HTERT RPE-1 (cell line): ENCODE measurements around the gene KIF21A.
"Not testable (repeated sequence)": the region's sequence is repeated elsewhere in the genome, so short reads cannot be mapped to it uniquely, and the experiment has no call there.

Source experiments
- in situ Hi-C: fragments of 300-500 bp; cut with MboI; formaldehyde crosslinking; loops from 4 replicates; pipeline ENCODE4 v1.14.3; 2020; ENCODE audit warnings: low sequenced_read_pairs

Gene KIF21A, protein sequence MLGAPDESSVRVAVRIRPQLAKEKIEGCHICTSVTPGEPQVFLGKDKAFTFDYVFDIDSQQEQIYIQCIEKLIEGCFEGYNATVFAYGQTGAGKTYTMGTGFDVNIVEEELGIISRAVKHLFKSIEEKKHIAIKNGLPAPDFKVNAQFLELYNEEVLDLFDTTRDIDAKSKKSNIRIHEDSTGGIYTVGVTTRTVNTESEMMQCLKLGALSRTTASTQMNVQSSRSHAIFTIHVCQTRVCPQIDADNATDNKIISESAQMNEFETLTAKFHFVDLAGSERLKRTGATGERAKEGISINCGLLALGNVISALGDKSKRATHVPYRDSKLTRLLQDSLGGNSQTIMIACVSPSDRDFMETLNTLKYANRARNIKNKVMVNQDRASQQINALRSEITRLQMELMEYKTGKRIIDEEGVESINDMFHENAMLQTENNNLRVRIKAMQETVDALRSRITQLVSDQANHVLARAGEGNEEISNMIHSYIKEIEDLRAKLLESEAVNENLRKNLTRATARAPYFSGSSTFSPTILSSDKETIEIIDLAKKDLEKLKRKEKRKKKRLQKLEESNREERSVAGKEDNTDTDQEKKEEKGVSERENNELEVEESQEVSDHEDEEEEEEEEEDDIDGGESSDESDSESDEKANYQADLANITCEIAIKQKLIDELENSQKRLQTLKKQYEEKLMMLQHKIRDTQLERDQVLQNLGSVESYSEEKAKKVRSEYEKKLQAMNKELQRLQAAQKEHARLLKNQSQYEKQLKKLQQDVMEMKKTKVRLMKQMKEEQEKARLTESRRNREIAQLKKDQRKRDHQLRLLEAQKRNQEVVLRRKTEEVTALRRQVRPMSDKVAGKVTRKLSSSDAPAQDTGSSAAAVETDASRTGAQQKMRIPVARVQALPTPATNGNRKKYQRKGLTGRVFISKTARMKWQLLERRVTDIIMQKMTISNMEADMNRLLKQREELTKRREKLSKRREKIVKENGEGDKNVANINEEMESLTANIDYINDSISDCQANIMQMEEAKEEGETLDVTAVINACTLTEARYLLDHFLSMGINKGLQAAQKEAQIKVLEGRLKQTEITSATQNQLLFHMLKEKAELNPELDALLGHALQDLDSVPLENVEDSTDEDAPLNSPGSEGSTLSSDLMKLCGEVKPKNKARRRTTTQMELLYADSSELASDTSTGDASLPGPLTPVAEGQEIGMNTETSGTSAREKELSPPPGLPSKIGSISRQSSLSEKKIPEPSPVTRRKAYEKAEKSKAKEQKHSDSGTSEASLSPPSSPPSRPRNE (N-terminal part only)

DNA sequence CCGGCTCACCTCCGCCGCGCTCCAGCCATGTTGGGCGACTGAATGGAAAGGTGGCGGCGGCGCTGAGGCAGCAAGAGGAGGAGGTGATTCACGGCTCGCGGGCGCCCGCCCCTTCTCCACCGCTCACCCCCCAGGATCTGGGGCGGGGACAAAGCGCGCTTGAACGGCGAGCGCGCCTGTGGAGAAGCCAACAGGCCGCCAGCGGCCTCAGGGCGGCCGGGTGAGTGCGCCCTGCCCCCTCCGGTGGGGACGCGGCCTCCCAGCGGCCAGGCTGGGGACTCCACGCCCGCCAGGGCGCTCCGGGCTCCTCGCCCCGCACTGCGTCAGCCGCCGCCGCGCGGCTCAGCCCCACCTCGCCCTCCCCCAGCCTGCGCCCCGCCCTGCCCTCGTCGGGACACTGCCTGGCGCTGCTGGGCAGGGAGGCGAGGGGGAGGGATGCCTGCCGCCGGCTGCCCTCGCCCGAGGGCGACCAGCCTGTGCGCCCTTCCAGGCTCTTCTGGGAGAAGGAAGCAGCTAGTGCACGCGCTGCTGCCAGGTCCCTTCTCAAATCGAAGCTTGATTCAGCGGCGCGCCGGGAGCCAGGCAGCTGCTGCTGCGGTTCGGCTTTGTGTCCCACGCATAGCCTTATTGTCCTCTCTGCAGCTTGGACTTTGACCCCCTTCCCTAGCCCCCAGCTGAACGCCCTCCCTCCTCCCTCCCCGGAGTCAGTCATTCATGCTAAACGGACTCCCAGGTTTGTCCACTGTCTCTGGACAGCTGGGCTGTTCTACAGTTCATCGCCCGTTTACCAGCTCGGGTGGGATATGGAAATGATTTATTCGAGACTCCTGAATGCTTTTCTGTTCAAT is at the start of gene KIF21A:
TSS of gene KIF21A (minus strand) at position 40 of the 848 bp plus-strand sequence. CDS start 150 bp downstream, outside the sequence.
- in situ Hi-C loops, result no loop called here

DNA sequence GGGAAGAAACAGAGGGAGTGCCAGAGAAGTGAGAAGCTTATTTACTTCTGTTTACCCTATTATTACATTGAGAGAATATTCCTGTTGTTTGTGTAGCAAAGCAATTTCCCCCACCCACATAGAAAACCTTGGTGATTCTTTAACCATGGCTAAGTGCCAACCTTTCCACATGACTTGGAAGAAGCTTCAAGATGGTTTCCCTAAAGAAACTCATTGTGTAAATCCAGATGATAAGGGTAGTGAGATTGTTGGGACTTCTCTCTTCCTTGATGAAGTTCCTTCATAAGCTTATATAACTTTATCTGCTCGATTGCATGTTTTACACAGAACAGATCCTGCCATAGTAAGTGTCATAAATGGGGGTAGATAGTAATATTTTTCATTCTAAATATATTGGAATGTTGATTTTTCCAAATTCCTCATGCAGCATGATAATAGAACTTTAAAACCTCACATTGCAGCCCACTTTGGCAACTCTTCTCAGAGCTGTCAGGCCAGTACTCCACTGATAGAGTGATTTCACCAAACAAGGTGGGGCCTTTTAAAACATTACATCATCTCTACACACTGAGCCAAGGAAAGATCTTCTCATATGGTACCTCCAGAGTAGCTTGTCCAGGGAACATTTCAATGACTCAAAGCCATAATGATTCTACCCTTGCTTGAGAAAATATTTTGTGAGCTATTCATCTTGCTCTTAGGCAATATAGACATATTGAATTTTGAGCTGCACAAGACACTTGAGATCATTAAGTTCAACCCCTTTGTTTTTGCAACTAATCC is 47.8 kb upstream of the KIF21A start:
- in situ Hi-C loops, result no loop called here

DNA sequence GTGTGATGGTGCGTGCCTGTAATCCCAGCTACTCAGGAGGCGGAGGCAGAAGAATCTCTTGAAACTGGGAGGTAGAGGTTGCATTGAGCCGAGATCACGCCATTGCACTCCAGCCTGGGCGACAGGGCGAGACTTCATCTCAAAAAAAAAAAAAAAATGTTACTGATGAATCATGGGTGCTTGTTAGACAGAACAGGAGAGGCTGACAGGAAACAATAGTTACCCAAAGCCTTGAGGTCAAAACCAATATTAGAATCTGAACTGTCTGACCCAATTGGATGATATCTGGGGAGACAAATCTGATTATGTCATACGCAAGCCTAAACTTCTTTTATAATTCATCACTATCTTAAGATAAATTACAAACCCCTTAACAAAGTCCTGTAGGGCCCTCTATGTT is 40.7 kb upstream of the KIF21A start:
- in situ Hi-C loops, result no loop called here

DNA sequence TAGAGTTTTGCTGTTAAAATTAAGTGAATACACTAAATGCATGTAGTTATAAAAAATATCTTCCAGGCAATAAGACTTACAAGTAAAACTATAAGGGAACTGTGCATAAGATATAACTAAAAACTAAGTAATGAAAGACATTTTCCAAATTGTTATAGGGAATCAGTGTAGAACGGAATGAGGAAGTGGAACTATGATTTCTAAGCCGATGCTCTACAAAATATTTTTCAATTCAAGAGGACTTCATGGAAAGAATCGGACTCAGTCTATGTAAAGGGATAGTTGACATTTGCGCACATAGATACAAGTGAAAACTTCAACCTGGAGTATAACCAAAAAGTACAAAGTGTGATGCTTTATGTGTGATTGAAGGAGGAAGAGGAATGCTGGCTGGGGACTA is 40.1 kb upstream of the KIF21A start:
- in situ Hi-C loops, result no loop called here

DNA sequence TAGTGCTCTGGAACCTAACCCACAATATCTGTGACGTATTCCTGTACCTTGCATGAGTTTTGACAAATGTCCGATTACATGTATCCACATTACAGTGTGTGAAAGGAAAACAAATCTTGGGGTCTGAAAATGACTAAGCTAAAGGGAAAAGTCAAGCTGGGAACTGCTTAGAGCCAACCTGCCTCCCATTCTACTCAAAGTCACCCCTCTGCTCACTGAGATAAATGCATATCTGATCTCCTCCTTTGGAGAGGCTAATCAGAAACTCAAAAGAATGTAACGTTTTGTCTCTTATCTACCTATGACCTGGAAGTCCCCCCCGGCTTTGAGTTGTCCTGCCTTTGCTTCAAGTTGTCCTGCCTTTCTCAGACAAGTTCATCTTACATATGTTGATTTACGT is 34.0 kb upstream of the KIF21A start:
- in situ Hi-C loops, result no loop called here

DNA sequence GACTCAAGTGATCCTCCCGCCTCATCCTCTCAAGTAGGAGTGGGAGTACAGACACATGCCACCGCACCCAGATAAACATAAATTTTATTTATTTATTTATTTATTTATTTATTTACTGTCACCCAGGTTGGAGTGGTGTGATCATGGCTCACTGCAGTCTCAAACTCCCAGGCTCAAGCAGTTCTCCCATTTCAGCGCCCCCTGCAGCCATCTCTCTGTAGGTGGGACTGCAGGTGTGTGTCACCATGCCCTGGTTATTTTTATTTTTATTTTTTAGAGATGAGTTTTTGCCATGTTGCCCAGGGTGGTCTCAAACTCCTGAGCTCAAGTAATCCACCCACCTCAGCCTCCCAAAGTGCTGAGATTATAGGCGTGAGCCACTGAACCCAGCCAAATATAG is 33.2 kb upstream of the KIF21A start:
- in situ Hi-C loops, result no loop called here

DNA sequence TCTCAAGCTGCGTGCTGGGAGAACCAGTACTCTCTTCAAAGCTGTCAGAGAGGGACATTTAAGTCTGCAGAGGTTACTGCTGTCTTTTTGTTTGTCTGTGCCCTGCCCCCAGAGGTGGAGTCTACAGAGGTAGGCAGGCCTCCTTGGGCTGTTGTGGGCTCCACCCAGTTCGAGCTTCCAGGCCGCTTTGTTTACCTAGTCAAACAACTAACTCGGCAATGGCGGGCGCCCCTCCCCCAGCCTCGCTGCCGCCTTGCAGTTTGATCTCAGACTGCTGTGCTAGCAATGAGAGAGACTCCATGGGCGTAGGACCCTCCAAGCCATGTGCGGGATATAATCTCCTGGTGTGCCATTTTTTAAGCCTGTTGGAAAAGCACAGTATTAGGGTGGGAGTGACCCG is 32.2 kb upstream of the KIF21A start:
- in situ Hi-C loops, result not testable (repeated sequence)

DNA sequence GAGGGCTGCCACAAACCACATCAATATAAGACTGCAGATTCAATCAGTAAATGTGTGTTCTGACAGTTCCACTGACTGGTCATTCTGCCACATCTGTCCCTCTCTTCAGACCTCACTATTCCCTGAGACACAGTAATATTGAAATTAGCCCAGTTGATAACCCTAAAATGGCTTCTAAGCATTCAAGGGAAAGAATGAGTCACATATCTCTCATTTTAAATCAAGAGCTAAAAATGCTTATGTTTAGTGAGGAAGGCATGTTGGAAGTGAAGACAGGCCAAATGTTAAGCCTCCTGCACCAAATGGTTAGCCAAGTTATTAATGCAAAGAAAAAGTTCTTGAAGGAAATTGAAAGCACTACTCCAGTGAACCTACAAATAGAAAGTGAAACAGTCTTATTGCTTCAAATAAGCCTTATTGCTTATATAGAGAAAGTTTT is 24.5 kb upstream of the KIF21A start:
- in situ Hi-C loops, result no loop called here

DNA sequence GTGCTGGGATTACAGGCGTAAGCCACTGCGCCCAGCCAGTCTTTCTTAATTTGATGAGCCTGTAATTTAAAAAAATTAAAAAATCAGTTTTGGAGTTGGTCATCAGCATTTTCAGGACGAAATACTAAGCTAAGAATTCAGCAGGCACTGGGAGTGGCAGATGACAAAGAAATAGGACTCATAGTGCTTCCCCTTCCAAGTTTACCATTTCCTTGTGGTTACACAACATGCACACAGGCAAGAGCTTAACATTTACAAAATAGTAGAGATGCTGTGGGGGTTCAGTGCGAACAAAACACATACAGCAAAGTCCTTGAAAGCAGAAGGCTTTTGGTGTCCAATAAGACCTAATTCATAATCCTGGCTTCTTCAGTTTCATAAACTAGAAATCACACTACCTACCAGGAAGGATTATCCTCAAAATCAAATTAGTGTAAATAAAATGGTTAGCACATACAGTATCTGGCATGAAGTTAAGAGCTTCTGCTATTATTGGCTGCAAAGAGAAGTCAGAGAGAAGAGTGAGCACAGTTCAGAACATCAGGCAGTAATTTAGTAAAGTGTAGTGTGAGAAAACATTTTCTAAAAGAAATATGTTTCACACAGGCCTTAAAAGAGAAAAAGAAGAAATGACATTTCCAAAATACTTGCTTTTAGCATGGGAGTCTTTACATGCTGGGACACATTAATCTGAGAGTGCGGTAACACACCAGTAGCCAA is 22.2 kb upstream of the KIF21A start:
- in situ Hi-C loops, result no loop called here

DNA sequence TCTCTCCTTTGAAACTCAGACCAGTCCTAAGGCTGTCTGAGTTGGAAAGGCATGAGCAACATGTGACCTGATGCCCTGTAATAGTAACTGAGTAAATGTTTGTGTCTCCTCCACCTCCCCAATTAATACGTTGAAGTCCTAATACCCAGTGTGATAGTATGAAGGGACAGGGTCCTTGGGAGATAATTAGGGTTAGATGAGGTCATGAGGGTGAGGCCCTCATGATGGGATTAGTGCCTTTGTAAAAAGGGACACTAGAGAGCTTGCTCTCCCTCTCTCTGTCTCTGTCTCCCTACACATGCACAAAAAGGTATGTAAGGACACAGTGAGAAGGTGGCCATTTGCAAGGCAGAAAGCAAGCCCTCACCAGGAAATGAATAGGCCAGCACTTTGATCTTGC is 18.1 kb upstream of the KIF21A start:
- in situ Hi-C loops, result no loop called here

DNA sequence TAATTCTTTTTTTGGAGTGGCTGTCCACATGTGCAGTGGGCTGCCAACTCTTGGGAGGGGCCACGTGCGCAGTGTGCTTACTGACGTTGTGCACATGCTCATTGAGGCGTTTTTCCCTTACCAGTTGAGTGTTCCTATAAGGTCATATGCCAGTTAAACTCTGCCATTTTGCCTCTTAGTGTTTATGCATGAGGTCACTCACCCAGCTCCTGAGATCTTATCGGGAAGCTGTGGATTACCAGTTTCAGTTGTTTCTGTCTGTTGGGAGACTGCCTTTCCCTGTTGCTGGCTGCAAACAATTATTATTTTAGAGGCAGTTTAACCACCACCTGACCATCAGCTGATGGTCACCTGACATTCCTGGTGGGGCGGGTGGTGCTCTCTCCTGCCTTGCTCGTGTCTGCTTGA is 16.1 kb upstream of the KIF21A start:
- in situ Hi-C loops, result no loop called here

DNA sequence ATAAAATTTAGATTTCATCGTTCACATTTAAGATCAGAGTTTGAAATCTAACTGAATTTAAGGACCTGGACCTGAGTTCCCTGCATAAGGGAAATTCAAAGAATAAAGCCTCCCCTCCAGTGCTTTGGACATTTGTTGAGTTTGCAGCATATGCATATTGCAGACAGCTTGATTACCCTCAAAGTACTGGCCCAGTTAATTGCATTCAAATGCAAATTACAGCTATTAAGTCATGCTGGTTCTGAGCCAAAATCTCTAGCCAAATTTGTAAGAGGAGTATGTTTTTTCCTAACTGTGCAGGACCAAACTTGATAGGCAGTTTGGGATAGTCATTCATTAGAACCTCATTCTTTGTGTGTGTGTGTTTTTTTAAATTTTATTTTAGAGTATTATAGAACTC is 9.1 kb upstream of the KIF21A start:
- in situ Hi-C loops, result no loop called here

DNA sequence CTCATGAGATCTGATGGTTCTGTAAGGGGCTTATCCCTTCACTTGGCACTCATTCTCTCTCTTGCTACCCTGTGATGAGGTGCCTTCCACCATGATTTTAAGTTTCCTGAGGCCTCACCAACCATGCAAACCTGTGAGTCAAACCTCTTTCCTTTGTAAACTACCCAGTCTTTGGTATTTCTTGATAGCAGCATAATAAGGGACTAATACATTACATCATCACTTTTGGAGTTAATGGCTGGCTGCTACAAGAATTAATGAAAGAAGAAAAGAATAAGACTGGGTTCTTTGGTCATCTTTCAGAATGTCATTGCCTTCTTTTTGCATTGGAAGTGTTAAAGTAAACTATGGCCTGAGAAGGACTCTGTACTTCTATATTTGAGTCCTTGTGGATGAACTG is 5.1 kb upstream of the KIF21A start:
- in situ Hi-C loops, result no loop called here

DNA sequence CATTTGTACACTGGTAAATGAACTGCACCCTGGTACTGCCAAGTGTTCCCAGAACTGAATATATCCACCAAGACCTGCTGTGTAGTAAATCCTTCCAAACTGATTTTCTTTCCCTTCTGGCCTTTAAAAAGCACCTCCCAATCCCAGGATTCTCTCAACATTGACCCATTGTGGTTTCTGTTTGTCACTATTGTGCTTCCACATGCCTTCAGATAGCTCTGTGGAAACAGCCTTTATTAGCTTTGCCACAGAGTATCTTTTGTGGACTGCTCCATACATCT is 949 bp upstream of the KIF21A start:
- in situ Hi-C loops, result no loop called here

DNA sequence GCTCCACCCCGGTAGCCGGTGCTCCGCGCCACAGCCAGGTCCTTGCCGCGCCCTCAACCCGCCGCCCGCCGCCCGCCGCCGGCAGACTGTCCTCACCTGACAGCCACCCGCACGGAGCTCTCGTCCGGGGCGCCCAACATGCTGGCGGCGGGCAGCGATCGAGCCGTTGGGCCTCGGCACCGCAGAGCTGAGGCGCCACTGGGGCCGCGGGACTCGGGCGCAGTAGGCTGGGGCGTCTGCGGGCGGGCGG is 164 bp downstream of the KIF21A start:
- in situ Hi-C loops, result no loop called here

DNA sequence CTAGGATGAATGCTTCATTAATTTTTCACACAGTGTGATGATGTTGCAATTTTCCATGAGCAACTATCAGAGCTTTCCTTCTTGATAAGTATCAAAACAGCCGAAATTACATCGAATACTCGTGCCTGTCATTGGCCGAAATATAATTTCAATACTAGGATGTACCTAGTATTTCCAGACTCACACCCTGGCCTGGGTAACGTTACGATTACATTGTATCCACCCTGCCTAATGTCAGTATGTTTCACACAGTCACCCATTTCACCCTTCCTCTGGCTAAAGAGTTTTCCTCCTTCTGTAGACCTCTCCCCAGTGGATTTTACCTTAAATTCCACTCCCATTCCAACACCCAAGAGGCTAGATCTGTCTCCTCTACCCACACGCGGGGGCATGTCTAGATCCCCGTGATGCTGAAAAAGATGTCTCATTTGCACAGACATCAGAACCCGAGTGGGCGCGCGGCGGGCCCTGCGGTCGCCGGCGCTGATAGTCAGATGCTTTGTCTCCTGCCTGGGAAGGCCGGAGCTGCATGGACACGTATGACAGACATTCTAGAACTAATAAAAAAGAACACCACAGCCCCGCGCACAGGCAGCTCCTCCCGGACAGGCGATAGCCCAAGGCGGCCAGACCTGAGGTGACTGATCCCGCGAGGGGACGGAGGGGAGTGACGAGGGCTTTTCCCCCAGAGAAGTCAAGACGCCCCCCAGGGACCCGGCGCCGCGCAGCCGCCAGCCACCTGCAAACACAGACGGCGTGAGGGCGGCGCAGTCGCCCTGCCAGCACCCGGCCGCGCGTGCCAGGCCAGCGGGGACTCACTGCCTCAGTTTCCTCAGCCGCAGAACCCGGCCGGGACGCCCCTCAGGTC is 723 bp downstream of the KIF21A start:
- in situ Hi-C loops, result no loop called here

DNA sequence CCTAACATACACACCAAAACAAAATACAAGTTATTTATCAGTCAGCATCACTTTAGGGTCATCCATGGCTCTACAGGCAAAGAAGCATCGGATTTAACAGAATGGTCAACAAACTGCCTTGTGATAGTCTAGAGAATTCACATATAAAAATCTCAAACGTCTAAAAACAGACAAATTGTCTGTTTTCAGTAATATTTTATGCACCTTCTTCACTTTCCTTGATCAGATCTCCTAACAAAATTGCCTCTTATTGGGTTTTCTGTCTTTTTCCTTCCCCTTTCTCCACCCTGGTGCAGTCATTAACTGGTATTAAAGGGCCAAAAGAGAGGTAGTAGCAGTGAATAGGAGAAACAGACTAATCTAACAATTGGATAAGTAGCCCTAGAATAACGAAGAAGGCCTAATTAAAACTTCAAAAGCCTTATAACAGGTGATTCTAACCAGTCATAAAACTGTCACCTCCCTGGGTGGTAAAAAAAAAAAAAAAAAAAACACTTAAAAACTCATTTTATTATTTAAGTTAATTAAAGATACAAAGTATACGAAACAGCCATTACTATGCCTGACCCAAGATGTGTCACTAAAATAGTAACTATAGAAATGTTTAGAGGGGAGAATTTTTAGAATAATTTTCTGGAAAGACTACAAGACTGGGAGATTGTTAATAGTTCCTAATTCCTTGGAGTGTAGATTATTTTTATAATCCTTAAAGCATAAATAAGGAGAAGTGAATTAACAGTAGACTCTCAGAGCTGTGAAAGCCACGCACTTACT is 1.5 kb downstream of the KIF21A start:
- in situ Hi-C loops, result no loop called here

DNA sequence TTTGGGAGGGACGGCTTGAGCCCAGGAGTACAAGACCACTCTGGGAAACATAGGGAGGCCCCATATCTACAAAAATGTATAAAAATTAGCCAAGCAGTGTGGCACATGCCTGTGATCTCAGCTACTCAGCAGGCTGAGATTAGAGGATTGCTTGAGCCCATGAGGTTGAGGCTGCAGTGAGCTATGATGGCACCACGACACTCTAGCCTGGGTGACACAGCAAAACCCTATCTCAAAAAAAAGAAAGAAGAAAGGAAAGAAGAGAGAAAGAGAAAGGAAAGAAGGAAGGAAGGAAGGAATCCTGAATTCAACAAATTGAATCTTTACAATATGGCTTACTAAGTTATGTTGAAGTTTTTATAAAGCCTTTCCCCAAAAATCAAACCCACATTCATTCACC is 2.1 kb downstream of the KIF21A start:
- in situ Hi-C loops, result no loop called here
